Measurements from ENCODE around the gene TRHDE.

Gene TRHDE

DNA sequence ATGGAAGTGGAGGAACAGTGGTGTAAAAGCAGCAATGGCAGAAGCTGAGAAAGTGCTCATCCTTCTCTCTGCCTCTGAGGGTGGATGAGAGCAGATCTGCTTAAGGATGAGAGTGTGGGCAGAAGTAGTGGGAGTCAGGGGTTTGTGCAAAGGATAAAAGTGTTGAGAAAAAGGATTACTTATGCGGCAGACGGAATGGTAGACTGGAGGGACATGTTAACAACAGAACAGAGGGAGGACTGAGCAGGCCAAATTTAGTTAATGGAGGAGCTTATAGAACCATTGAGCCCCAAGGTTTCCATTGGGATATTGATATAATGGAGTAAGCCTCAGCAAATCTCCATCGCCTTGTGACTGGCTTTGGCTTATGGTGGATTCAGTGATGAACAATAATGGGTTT lies 25.5 kb downstream of the TRHDE start:
- no peak overlapping the region for H3K4me2 ChIP-seq (ENCODE audit: low read depth, low read length, poor library complexity, severe bottlenecking)
- no peaks in the 10 kb centered on the region for H3K36me3 ChIP-seq (ENCODE audit: low read length)
- H3K79me2 ChIP-seq (ENCODE audit: insufficient read depth, low read length) = no peaks in the 10 kb centered on the region
- H3K9ac ChIP-seq (ENCODE audit: low read length) = no peak overlapping the region
- no peaks in the 10 kb centered on the region for H3F3A ChIP-seq (ENCODE audit: insufficient read depth)
- no peak overlapping the region for H3K4me3 ChIP-seq (ENCODE audit: insufficient read depth, low read length, poor library complexity, severe bottlenecking)
- no peaks in the 10 kb centered on the region for H4K20me1 ChIP-seq (ENCODE audit: low read depth, low read length)
- no peak overlapping the region for H2AFZ ChIP-seq (ENCODE audit: low read depth, low read length, severe bottlenecking)
- no peaks in the 10 kb centered on the region for H3K9me2 ChIP-seq (replicated peaks; ENCODE audit: insufficient read depth, low read length)
- H3K27ac ChIP-seq (ENCODE audit: low read depth, low read length) = no peak overlapping the region
- H3K9me3 ChIP-seq (ENCODE audit: insufficient read depth, low read length) = no peaks in the 10 kb centered on the region
- no peak for TF ChIP-seq EZH2phosphoT487 (conservative IDR thresholded peaks at IDR 0.05; ENCODE audit: low read length)
- TF ChIP-seq, protein P1, sequence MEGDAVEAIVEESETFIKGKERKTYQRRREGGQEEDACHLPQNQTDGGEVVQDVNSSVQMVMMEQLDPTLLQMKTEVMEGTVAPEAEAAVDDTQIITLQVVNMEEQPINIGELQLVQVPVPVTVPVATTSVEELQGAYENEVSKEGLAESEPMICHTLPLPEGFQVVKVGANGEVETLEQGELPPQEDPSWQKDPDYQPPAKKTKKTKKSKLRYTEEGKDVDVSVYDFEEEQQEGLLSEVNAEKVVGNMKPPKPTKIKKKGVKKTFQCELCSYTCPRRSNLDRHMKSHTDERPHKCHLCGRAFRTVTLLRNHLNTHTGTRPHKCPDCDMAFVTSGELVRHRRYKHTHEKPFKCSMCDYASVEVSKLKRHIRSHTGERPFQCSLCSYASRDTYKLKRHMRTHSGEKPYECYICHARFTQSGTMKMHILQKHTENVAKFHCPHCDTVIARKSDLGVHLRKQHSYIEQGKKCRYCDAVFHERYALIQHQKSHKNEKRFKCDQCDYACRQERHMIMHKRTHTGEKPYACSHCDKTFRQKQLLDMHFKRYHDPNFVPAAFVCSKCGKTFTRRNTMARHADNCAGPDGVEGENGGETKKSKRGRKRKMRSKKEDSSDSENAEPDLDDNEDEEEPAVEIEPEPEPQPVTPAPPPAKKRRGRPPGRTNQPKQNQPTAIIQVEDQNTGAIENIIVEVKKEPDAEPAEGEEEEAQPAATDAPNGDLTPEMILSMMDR (IDR thresholded peaks at IDR 0.05; ENCODE audit: insufficient read depth, low read length, poor library complexity, severe bottlenecking) = no peak
- no peaks in the 10 kb centered on the region for H3K27me3 ChIP-seq (ENCODE audit: low read length)

DNA sequence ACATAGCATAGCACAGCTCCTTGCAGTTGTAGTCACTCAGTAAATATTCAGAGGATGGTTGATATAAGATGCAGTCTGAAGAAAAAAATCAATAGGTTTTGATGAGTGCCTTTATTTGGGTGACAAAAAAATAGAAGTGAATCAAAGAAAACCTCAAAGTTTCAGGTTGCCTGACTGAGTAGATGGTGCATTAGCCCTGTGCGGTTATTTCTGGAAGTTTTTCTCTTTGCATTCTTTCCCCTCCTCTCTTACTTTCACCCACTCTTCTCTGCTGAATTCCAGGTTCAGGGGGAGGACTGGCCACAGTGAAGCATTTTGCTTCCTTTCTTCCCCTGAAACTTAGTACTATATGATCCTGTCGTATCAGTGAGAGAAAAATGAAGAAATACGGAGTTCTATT lies 28.6 kb downstream of the TRHDE start:
- no peak overlapping the region for H3K4me2 ChIP-seq (ENCODE audit: low read depth, low read length, poor library complexity, severe bottlenecking)
- H3K36me3 ChIP-seq (ENCODE audit: low read length) = no peaks in the 10 kb centered on the region
- H3K27ac ChIP-seq (ENCODE audit: low read depth, low read length) = no peak overlapping the region
- TF ChIP-seq EZH2phosphoT487 (conservative IDR thresholded peaks at IDR 0.05; ENCODE audit: low read length) = no peak
- TF ChIP-seq, protein P1 (IDR thresholded peaks at IDR 0.05; ENCODE audit: insufficient read depth, low read length, poor library complexity, severe bottlenecking) = no peak
- H3F3A ChIP-seq (ENCODE audit: insufficient read depth) = no peaks in the 10 kb centered on the region
- H3K9me2 ChIP-seq (replicated peaks; ENCODE audit: insufficient read depth, low read length) = no peaks in the 10 kb centered on the region
- H2AFZ ChIP-seq (ENCODE audit: low read depth, low read length, severe bottlenecking) = no peak overlapping the region
- no peaks in the 10 kb centered on the region for H3K9me3 ChIP-seq (ENCODE audit: insufficient read depth, low read length)
- no peak overlapping the region for H3K4me3 ChIP-seq (ENCODE audit: insufficient read depth, low read length, poor library complexity, severe bottlenecking)
- no peaks in the 10 kb centered on the region for H3K79me2 ChIP-seq (ENCODE audit: insufficient read depth, low read length)
- no peaks in the 10 kb centered on the region for H3K27me3 ChIP-seq (ENCODE audit: low read length)
- no peaks in the 10 kb centered on the region for H4K20me1 ChIP-seq (ENCODE audit: low read depth, low read length)
- H3K9ac ChIP-seq (ENCODE audit: low read length) = no peak overlapping the region

DNA sequence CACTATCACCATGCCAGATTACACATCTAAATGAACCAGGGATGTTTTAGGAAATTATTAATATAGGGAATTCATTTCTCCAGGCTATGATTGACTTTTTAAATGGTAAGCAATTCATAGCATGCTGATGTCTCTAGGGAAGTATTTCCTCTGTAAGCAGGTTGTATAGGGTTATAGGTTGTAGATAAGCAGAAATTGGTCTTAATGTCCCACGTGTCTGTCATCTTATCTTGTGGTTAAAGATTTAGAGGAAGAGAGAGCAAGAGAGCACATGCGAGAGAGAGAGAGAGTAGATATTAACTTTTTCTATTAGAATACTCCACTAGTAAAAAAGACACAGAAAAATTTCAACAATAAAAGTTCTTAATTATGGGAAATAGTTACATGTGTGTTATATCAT lies 32.6 kb downstream of the TRHDE start:
- no peaks in the 10 kb centered on the region for H3K9me3 ChIP-seq (ENCODE audit: insufficient read depth, low read length)
- no peaks in the 10 kb centered on the region for H3K36me3 ChIP-seq (ENCODE audit: low read length)
- no peaks in the 10 kb centered on the region for H3F3A ChIP-seq (ENCODE audit: insufficient read depth)
- no peaks in the 10 kb centered on the region; the same call in 1 of the 2 replicates for H3K9me2 ChIP-seq (replicated peaks; ENCODE audit: insufficient read depth, low read length)
- no peak overlapping the region for H3K27ac ChIP-seq (ENCODE audit: low read depth, low read length)
- no peak overlapping the region for H2AFZ ChIP-seq (ENCODE audit: low read depth, low read length, severe bottlenecking)
- H3K9ac ChIP-seq (ENCODE audit: low read length) = no peak overlapping the region
- TF ChIP-seq, protein P1 (IDR thresholded peaks at IDR 0.05; ENCODE audit: insufficient read depth, low read length, poor library complexity, severe bottlenecking) = no peak
- no peak for TF ChIP-seq EZH2phosphoT487 (conservative IDR thresholded peaks at IDR 0.05; ENCODE audit: low read length)
- no peaks in the 10 kb centered on the region for H3K79me2 ChIP-seq (ENCODE audit: insufficient read depth, low read length)
- H3K4me3 ChIP-seq (ENCODE audit: insufficient read depth, low read length, poor library complexity, severe bottlenecking) = no peak overlapping the region
- no peaks in the 10 kb centered on the region for H3K27me3 ChIP-seq (ENCODE audit: low read length)
- no peak overlapping the region for H3K4me2 ChIP-seq (ENCODE audit: low read depth, low read length, poor library complexity, severe bottlenecking)
- no peaks in the 10 kb centered on the region for H4K20me1 ChIP-seq (ENCODE audit: low read depth, low read length)

Data from SU-DHL-6 (cell line).